ENCODE data around the gene GPR132.

Gene GPR132

GRCh38 chr14:105015905-105016304 lies 49.3 kb downstream of the GPR132 start:
- DNase-seq = no peak

DNA sequence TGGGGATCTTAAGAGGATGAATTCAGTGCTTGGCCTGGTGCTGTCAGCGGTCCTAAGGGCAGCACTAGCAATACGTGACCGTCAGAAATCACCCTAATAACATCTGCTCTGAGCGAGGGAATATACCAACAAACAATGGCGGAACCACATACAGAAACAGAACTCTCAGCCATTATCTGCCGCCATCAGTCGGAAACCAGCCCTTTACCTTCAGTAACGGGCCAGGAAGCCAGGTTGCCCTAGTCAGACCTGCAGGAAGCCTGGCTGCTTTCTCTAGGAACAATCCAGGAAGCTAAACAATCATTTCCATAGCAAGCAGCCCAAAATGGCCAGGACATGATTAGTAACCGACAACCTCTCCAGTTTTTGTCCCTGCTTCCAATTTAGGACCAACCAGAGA lies 50.0 kb downstream of the GPR132 start:
- no peak for DNase-seq

- DNase-seq = no peak
Measured at GRCh38 chr14:105014631-105015030, 50.6 kb downstream of the GPR132 start.

GRCh38 chr14:105014032-105014431 lies 51.2 kb downstream of the GPR132 start:
- no peak for DNase-seq

- no peak for DNase-seq
Measured at GRCh38 chr14:105013150-105013785, 52.0 kb downstream of the GPR132 start.

DNA sequence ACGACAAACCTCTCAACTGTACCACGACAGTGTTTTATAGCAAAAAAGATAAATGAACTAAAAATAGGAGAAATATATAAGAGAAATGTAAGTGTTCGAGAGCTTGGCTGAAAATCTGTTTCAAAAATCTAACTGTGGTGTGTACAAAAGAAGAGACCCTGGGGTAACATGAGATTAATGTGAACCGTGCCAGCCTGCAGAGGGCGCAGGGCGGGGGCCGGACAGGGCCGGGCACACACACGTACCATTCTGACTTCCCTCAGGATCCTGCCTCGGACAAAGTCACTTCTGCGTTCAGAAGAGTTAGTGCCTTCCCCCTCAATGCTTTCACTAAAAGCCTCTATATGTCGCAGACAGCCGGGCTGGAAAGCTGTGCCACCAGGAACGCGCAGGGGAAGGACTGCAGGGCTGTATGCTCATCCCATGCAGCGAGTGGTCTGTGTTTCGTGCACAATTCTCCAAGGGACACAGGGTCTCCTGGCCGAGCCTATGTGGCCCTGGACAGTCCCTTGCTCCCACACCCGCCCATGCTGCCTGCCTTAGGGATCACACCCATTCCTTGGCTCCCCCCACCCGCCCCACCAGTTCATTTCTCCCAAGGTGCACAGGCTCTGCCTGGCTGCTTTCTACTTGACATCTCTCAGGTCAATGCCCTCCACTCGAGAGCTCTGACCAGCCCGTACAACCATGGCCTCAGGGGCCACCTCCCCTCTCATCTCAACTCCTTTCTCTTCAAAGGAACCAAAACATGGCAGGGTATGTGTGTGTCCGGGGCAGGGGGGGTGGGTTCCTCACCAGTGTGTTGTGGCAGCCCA lies 52.9 kb downstream of the GPR132 start:
- DNase-seq = peak; percentile 6

DNA sequence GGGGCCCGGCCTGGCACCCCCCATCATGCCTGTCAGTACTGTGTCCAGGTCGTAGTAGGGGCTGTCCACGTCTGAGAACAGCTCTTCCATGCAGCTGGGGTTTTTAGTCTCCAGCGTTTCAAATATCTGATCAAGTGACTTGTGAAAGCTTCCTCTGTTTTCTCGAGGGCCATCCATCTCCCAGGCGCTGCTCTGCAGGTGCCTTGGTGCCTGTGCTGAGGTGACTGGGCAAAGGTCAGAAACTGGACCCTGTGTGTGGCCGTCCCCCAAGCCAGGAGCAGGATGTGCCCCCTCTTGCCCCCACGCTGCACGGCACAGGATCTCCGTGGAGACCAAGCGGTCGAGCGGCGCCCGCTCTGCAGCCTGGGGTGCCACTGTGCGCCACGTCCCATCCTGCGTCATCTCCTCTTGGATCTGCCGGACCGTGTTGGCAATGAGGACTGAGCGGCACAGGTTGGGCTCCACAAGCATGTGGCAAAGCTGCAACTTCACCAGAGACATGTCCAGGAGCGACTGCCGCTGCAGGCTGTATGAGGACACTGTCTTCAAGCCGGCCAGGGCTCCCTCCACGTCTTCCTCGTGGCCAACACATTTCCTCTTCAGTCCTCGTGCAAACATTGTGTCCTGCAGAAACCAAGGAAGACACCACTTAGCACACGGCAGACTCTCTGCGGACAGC lies 53.8 kb downstream of the GPR132 start:
- no peak for DNase-seq

- DNase-seq = no peak
Measured at GRCh38 chr14:105010891-105011291, 54.3 kb downstream of the GPR132 start.

GRCh38 chr14:105010106-105010505 lies 55.1 kb downstream of the GPR132 start:
- DNase-seq = no peak

- no peak for DNase-seq
Measured at GRCh38 chr14:105007593-105008264, 57.5 kb downstream of the GPR132 start.

DNA sequence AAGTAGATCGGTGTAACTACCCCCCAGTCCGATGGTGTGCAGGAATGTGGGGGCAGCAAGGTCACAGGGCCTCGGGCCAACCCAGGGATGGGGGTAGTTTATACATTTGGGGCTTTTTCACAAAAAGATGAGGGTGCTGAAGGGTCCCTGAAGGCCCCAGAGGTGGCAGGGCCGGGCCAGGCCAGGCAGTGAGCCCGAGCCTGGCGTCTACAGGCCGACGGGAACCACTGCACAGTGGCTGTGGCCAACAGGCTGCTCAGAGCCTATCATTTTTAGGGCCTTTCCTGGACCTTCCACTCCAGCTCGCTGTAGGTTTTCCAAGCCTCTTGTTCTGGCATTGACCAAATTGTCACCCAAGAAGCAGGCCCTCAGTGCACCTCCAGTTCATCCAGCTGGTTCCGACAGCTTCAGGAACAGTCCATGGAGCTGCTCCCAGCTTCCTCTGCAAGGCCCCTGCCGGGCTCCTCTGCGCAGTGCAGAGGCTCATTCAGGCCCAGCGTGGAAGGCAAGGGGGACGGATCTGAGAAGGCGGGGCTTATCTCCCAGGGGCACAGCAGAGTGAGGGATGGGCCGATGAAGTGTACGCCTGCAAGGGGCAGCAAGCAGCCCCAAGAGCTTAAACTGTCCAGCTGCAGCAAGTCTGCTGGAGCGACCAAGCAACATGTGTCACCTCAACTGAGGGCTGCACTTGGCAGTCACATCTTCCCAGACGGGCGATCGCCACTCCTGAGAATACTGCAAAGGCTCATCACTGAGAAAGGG lies 58.2 kb downstream of the GPR132 start:
- DNase-seq = no peak

- DNase-seq = no peak
Measured at GRCh38 chr14:105005929-105006830, 59.0 kb downstream of the GPR132 start.

DNA sequence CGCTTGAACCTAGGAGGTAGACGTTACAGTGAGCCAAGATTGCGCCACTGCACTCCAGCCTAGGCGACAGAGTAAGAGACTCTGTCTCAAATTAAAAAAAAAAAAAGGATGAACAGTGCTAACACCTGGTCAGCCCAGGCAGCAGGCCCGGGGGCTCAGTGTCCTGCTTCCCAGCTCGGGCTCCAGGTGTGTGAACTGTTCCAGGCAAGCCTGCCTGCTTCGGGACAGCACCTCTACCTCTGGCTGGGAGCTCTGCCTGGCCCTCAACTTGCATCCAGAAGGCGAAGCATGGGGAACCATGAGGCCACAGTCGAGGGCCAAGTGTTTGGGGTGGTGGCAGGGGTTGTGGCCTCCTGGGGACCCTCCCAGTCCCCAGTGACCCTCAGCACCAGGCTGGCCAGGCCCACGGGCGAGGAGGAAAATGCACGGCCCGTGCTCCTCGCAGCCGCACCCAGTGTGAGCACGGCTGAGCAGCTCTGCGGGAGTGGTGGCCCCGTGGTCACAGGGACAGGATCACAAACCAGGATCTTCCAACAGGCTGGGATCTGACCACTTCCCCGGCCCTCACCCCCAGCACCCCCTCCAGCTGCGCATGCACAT lies 59.8 kb downstream of the GPR132 start:
- DNase-seq = no peak

Data from kidney glomerular epithelial cell (primary cell).